Transverse colon (tissue), 4 donors: ENCODE data around the gene TOP2B. TPM values are rescaled to one million over a fixed set of nuclear protein-coding genes. Genes with fewer than 3 reads are reported as not detected.

Experiments used
- DNase-seq: peaks from one replicate; pipeline ENCODE4 v3.0.0-alpha.2; 2019
- H3K27ac ChIP-seq, 4 donors: fragments of 200-600 bp; sonication (generic); 2 replicates each; pipeline ENCODE4 v1.5.1; 2016 to 2018; ENCODE audit warnings: inconsistent platforms in 4 of 4
- H3K27me3 ChIP-seq: fragments of 200-600 bp; sonication (generic); 2 replicates; pipeline ENCODE4 v1.5.1; 2017; ENCODE audit warnings: inconsistent platforms
- H3K36me3 ChIP-seq, 4 donors: fragments of 200-600 bp; sonication (generic); 2 replicates each; pipeline ENCODE4 v1.5.1; 2017 to 2019; ENCODE audit warnings: inconsistent platforms in 4 of 4
- H3K4me1 ChIP-seq, 4 donors: fragments of 200-600 bp; sonication (generic); 2 replicates each; pipeline ENCODE4 v1.5.1; 2017 to 2020; ENCODE audit warnings: inconsistent platforms in 4 of 4
- H3K4me3 ChIP-seq, 4 donors: fragments of 200-600 bp; sonication (generic); 1 replicate in 1 of 4; 2 replicates in 3 of 4; pipeline versions ENCODE4 v1.5.1 to v1.6.1; 2017 to 2019; ENCODE audit warnings: inconsistent platforms in 4 of 4
- H3K9me3 ChIP-seq, 2 donors: fragments of 200-600 bp; sonication (generic); 2 replicates each; pipeline ENCODE4 v1.5.1; 2017 to 2019; ENCODE audit warnings: inconsistent platforms in 2 of 2
- CTCF ChIP-seq, 5 experiments: fragments of 200-600 bp in 3 of 5; fragments of 450-650 bp in 2 of 5; sonication (generic) in 3 of 5; IDR thresholded peaks; 1 replicate in 2 of 5; 2 replicates in 3 of 5; pipeline ENCODE4 v1.5.1; 2016 to 2017; ENCODE audit warnings: antibody characterized with exemption in 5 of 5, inconsistent platforms in 3 of 5, mild to moderate bottlenecking in 2 of 5, moderate library complexity in 1 of 5
- EP300 ChIP-seq: sonication (generic); formaldehyde crosslinking; IDR thresholded peaks from one replicate; pipeline ENCODE4 v1.6.1; 2017; ENCODE audit warnings: antibody characterized with exemption, low read depth
- POLR2A ChIP-seq: fragments of 450-650 bp; IDR thresholded peaks from one replicate; pipeline ENCODE4 v1.6.1; 2016; ENCODE audit warnings: antibody characterized with exemption, mild to moderate bottlenecking, moderate library complexity
- POLR2AphosphoS5 ChIP-seq, 3 donors: sonication (generic); formaldehyde crosslinking; IDR thresholded peaks; one replicate each; pipeline ENCODE4 v1.6.1; 2016; ENCODE audit warnings: antibody characterized with exemption in 3 of 3
- WGBS, 2 donors: methylation state at CpG; one replicate each; pipeline ENCODE4 v1.1.5; 2018; ENCODE audit warnings: low coverage in 1 of 2; 5-methylcytosine and 5-hydroxymethylcytosine counted together
- in situ Hi-C, 4 donors: fragments of 200-750 bp; cut with MboI; loops; one replicate each; pipeline versions ENCODE4 v1.15.0 to v1.15.1; 2017; ENCODE audit warnings: low sequenced_read_pairs in 3 of 4, low pct_ligation_motif_present in 1 of 4, low pct_unique_long_range_greater_than_20kb in 1 of 4
- intact Hi-C: fragments of 100-400 bp; cut with DNase I; formaldehyde crosslinking; loops from one replicate; pipeline ENCODE4 v1.15.1; 2023; ENCODE audit warnings: low total_unique reads
- total RNA-seq, 4 donors: library from RNA; depleted of rRNA; stranded (reverse); fragments of >200 nt; gene quantifications; one replicate each; pipeline ENCODE4 v1.1.0, GENCODE V29; 2016

Gene TOP2B
- total RNA-seq, 4 donors from 2014 or later: 37.4 to 104 (median 71.5) TPM

DNA sequence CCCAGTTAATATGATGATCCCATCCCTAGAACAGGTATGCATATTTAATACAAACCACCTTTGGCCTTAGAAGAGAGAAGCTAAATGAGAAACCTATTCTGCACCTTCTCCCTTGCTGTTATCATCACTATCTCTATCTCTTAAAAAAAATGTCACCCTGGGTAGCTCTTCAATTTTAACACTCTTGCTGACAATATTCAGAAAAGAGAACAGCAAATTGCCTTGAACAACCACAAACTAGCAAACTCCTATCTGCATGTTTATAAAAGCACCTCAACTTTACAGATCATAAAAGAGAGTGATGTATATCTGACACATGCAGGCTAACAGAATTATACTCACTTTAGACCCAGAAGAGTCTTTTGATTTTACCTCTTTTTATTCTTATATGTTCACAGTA, 7.4 kb downstream of the TOP2B start:
- H3K4me1 ChIP-seq: peaks cover 15 to 87% (median 34%) of the 10 kb centered on the region in 4 donors
- in situ Hi-C loops: loop anchor here (5.0 to 25.0 kb wide), 5 partner anchors 130 to 208 kb away; partner anchors contain the start of genes NGLY1 (in 1 of the 4) and OXSM (in 1 of the 4)
- no peak for TF ChIP-seq EP300
- TF ChIP-seq POLR2AphosphoS5 (IDR thresholded peaks at IDR 0.05): no peak
- TF ChIP-seq POLR2A: no peak
- TF ChIP-seq CTCF (IDR thresholded peaks at IDR 0.05): no peak

DNA sequence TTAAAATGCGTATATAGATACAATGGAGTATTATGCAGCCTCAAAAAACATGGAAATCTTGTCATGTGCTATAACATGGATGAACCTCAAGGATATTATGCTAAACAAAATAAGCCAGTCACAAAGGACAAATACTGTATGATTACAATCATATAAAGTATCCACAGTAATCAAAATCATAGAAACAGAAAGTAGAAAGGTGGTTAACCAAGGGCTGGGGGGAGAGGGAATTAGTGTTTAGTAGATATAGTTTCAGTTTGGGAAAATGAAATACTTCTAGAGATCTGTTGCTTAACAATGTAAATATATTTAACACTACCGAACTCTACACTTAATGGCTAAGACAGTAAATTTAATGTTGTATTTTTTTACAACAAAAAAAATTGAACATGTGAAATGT, 9.0 kb downstream of the TOP2B start:
- intact Hi-C loops (no loop called here), in situ Hi-C loops (loop anchor here (5.0 to 25.0 kb wide), 5 partner anchors 132 to 209 kb away; partner anchors contain the start of genes NGLY1 (in 1 of the 4) and OXSM (in 1 of the 4))
- 89 to 93% methylated on average over 2 of the region's 2 CpGs for WGBS, 2 donors
- no peak overlapping the region for H3K4me3 ChIP-seq
- H3K27ac ChIP-seq: no peak overlapping the region
- peaks cover 7 to 73% (median 22%) of the 10 kb centered on the region in 4 donors for H3K4me1 ChIP-seq
- peaks cover 0 to under 1% of the 10 kb centered on the region in 2 donors for H3K9me3 ChIP-seq
- H3K27me3 ChIP-seq: no peaks in the 10 kb centered on the region
- no peaks in the 10 kb centered on the region for H3K36me3 ChIP-seq
- DNase-seq: no peak
- no peak for TF ChIP-seq CTCF (IDR thresholded peaks at IDR 0.05)
- no peak for TF ChIP-seq EP300
- TF ChIP-seq POLR2A: no peak
- TF ChIP-seq POLR2AphosphoS5 (IDR thresholded peaks at IDR 0.05): no peak

More for the DNA sequence above, 7.4 kb downstream of the TOP2B start:
- DNase-seq: no peak
- intact Hi-C loops: no loop called here
- Histone ChIP-seq H3K36me3 (no peaks in the 10 kb centered on the region), H3K4me3 (no peak overlapping the region), H3K27ac (no peak overlapping the region), H3K9me3 (no peaks in the 10 kb centered on the region), H3K27me3 (no peaks in the 10 kb centered on the region)

DNA sequence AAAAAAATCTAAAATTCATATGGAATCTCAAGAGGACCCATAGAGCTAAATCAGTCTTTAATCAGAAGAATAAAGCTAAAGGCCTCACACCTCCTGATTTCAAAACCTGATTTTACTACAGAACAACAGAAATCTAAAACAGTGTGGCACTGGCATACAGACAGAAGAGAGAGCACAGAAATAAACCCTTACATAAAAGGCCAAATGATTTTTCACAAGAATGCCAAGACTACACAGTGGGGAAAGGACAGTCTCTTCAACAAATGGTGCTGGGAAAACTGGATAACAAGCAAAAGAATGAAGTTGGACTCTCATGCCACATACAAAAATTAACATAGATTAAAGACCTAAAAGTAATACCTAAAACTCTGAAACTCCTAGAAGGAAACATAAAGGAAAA, 10.1 kb downstream of the TOP2B start:
- Histone ChIP-seq H3K4me1 (peaks cover 7 to 62% (median 19%) of the 10 kb centered on the region in 4 donors), H3K27ac (no peak overlapping the region)
- intact Hi-C loops: no loop called here

DNA sequence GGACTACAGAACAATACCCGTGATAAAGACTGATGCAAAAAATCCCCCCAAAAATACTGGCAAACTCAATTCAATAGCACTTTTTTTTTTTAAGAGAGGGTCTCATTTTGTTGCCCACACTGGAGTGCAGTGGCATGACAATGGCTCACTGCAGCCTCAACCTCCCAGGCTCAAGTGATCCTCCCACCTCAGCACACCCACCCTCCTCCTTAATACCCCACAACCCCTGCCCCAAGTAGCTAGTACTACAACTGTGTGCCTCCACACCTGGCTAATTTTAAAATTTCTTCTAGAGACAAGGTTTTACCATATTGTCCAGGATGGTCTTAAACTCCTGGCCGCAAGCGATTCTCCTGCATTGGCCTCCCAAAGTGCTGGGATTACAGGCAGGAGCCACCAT, 11.4 kb downstream of the TOP2B start:
- 95 to 96% methylated on average over 3 of the region's 3 CpGs for WGBS, 2 donors
- TF ChIP-seq POLR2A (no peak), CTCF (IDR thresholded peaks at IDR 0.05) (no peak), EP300 (no peak), POLR2AphosphoS5 (IDR thresholded peaks at IDR 0.05) (no peak)
- Histone ChIP-seq H3K4me1 (peaks cover 7 to 49% (median 18%) of the 10 kb centered on the region in 4 donors), H3K4me3 (no peak overlapping the region), H3K27me3 (no peaks in the 10 kb centered on the region), H3K36me3 (peaks cover 0 to 9% (median 0%) of the 10 kb centered on the region in 4 donors), H3K9me3 (peaks cover 11 to 14% of the 10 kb centered on the region in 2 donors), H3K27ac (no peak overlapping the region)
- intact Hi-C loops (no loop called here), in situ Hi-C loops (loop anchor here in 3 of 4 donors (10.0 to 25.0 kb wide), 4 partner anchors 134 to 211 kb away; partner anchors contain the start of genes NGLY1 (in 1 of the 3) and OXSM (in 1 of the 3))
- DNase-seq: no peak

More for the DNA sequence above, 10.1 kb downstream of the TOP2B start:
- in situ Hi-C loops: loop anchor here in 3 of 4 donors (10.0 to 25.0 kb wide), 4 partner anchors 133 to 210 kb away; partner anchors contain the start of genes NGLY1 (in 1 of the 3) and OXSM (in 1 of the 3)
- H3K27me3 ChIP-seq: no peaks in the 10 kb centered on the region
- no peak for TF ChIP-seq POLR2AphosphoS5 (IDR thresholded peaks at IDR 0.05)
- peaks cover 0 to 4% (median 0%) of the 10 kb centered on the region in 4 donors for H3K36me3 ChIP-seq
- peaks cover 3 to 9% of the 10 kb centered on the region in 2 donors for H3K9me3 ChIP-seq
- H3K4me3 ChIP-seq: no peak overlapping the region
- no peak for DNase-seq

GRCh38 chr3:25652921-25653320, 11.8 kb downstream of the TOP2B start:
- no peaks in the 10 kb centered on the region for H3K27me3 ChIP-seq

More at GRCh38 chr3:25652921-25653320, 11.8 kb downstream of the TOP2B start:
- H3K27ac ChIP-seq: no peak overlapping the region
- peaks cover 11 to 14% of the 10 kb centered on the region in 2 donors for H3K9me3 ChIP-seq
- no peak overlapping the region for H3K4me3 ChIP-seq
- no peak for DNase-seq
- in situ Hi-C loops (loop anchor here in 3 of 4 donors (10.0 to 25.0 kb wide), 4 partner anchors 134 to 212 kb away; partner anchors contain the start of genes NGLY1 (in 1 of the 3) and OXSM (in 1 of the 3)), intact Hi-C loops (no loop called here)
- WGBS, 2 donors: 89 to 90% methylated on average over 1 of the region's 1 CpG
- H3K36me3 ChIP-seq: peaks cover 0 to 9% (median 0%) of the 10 kb centered on the region in 4 donors
- TF ChIP-seq EP300 (no peak), CTCF (IDR thresholded peaks at IDR 0.05) (no peak), POLR2A (no peak), POLR2AphosphoS5 (IDR thresholded peaks at IDR 0.05) (no peak)
- H3K4me1 ChIP-seq: peaks cover 7 to 47% (median 19%) of the 10 kb centered on the region in 4 donors
